HUES64 (cell line): ENCODE measurements around the gene RIN3.

Experiments
- H3K27ac ChIP-seq: 2 replicates; pipeline ENCODE4 v1.7.0; 2013; ENCODE audit warnings: low read depth, low read length, inconsistent platforms
- H3K27me3 ChIP-seq: 2 replicates; pipeline ENCODE4 v1.6.1; 2013; ENCODE audit warnings: mild to moderate bottlenecking, low read length; ENCODE audit not compliant: insufficient read depth
- H3K36me3 ChIP-seq: 2 replicates; pipeline ENCODE4 v1.6.1; 2013; ENCODE audit warnings: mild to moderate bottlenecking, low read length; ENCODE audit not compliant: insufficient read depth
- H3K4me1 ChIP-seq: 2 replicates; pipeline ENCODE4 v1.6.1; 2013; ENCODE audit warnings: mild to moderate bottlenecking, low read length, moderate library complexity; ENCODE audit not compliant: insufficient read depth
- H3K4me3 ChIP-seq: 2 replicates; pipeline ENCODE4 v1.5.1; 2013; ENCODE audit warnings: mild to moderate bottlenecking, low read length, moderate library complexity
- H3K9ac ChIP-seq: 2 replicates; pipeline ENCODE4 v1.6.1; 2013; ENCODE audit warnings: mild to moderate bottlenecking, low read depth, low read length
- H3K9me3 ChIP-seq: 2 replicates; pipeline ENCODE4 v1.6.1; 2013; ENCODE audit warnings: low read depth, low read length; ENCODE audit not compliant: insufficient read depth
- WGBS: fragments of 150-250, 120-280 bp; methylation state at CpG from one replicate; pipeline ENCODE4 v1.1.7; 2013; ENCODE audit warnings: missing lambda C conversion rate; 5-methylcytosine and 5-hydroxymethylcytosine counted together

RIN3 gene

GRCh38 chr14:92584816-92585215 is 71.2 kb downstream of the RIN3 start:
- H3K36me3 ChIP-seq, result no peaks in the 10 kb centered on the region
- H3K27me3 ChIP-seq, result no peaks in the 10 kb centered on the region
- no peak overlapping the region for H3K9ac ChIP-seq
- no peaks in the 10 kb centered on the region for H3K9me3 ChIP-seq
- H3K27ac ChIP-seq, result no peak overlapping the region
- no peaks in the 10 kb centered on the region for H3K4me1 ChIP-seq
- no peak overlapping the region for H3K4me3 ChIP-seq
- 97% methylated on average over 6 of the region's 6 CpGs for WGBS

GRCh38 chr14:92585981-92586937 is 72.7 kb downstream of the RIN3 start:
- Histone ChIP-seq H3K27ac (no peak overlapping the region), H3K4me3 (no peak overlapping the region), H3K36me3 (no peaks in the 10 kb centered on the region), H3K9me3 (no peaks in the 10 kb centered on the region), H3K4me1 (no peaks in the 10 kb centered on the region), H3K9ac (no peak overlapping the region), H3K27me3 (no peaks in the 10 kb centered on the region)
- WGBS, result 92% methylated on average over 9 of the region's 9 CpGs

DNA sequence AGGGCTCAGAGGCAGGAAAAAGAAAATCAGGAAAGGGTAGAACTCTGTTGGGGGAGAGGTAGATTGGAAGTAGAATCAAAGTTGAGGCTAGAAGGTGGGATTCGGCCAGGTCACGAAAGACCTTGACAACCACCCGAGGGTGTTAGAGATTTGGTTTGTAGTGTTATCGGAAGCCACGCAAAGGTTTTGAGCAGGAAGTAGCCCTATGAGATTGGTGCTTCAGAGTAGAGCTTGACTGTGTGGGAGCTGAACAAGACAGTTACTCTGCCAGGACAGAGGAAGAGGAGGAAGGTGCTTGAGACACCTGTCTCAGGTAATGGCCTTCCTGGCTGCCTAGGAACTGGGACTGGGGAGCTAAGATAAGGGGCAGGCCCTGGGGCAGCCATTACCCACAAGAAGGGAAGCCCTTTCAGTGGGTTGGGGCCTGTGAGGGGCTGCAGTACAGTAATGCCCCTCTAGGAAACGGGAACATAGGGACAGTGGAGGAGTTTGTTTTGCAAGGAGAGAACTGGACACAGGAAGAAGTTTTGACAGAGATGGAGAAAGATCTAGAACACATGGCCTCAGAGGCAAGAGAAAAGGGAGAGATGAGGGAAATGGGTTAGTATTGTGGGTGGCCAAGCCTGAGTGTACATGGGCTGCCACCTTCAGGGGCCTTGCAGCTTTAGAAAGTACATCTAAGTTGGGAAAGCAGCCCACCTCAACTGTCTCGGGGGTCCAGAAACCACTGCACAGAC is 73.5 kb downstream of the RIN3 start:
- WGBS, result 93% methylated on average over 7 of the region's 7 CpGs
- H3K27me3 ChIP-seq, result no peaks in the 10 kb centered on the region

GRCh38 chr14:92587700-92588085 is 74.1 kb downstream of the RIN3 start:
- Histone ChIP-seq H3K4me1 (no peaks in the 10 kb centered on the region), H3K9ac (no peak overlapping the region), H3K36me3 (no peaks in the 10 kb centered on the region), H3K4me3 (no peak overlapping the region), H3K9me3 (no peaks in the 10 kb centered on the region), H3K27ac (no peak overlapping the region), H3K27me3 (no peaks in the 10 kb centered on the region)
- 91% methylated on average over 2 of the region's 2 CpGs for WGBS

More for the DNA sequence above, 73.5 kb downstream of the RIN3 start:
- no peak overlapping the region for H3K9ac ChIP-seq
- H3K4me3 ChIP-seq, result no peak overlapping the region
- H3K4me1 ChIP-seq, result no peaks in the 10 kb centered on the region
- H3K27ac ChIP-seq, result no peak overlapping the region
- no peaks in the 10 kb centered on the region for H3K9me3 ChIP-seq
- no peaks in the 10 kb centered on the region for H3K36me3 ChIP-seq

GRCh38 chr14:92589213-92589852 is 75.8 kb downstream of the RIN3 start:
- WGBS, result 90% methylated on average over 5 of the region's 5 CpGs
- Histone ChIP-seq H3K9ac (no peak overlapping the region), H3K27me3 (no peaks in the 10 kb centered on the region)

DNA sequence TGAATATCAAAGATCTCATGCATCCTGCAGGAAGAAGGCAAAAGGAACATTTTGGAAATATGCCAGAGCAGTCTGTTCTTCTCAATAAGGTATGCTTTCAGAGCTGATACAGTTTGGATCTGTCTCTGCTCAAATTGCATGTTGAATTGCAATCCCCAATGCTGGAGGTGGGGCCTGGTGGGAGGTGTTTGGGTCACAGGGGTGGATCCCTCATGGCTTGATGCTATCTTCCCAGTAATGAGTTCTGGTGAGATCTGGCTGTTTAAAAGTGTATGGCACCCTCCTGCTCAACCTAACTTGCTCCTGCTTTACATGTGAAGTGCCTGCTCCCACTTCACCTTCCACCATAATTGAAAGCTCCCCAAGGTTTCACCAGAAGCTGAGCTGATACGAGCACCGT is 76.6 kb downstream of the RIN3 start:
- no peaks in the 10 kb centered on the region for H3K9me3 ChIP-seq
- no peaks in the 10 kb centered on the region for H3K27me3 ChIP-seq
- WGBS, result 89% methylated on average over 2 of the region's 2 CpGs
- no peaks in the 10 kb centered on the region for H3K36me3 ChIP-seq
- no peaks in the 10 kb centered on the region for H3K4me1 ChIP-seq
- no peak overlapping the region for H3K9ac ChIP-seq
- no peak overlapping the region for H3K27ac ChIP-seq
- H3K4me3 ChIP-seq, result no peak overlapping the region

More at GRCh38 chr14:92589213-92589852, 75.8 kb downstream of the RIN3 start:
- Histone ChIP-seq H3K4me3 (no peak overlapping the region), H3K36me3 (no peaks in the 10 kb centered on the region), H3K27ac (no peak overlapping the region), H3K9me3 (no peaks in the 10 kb centered on the region), H3K4me1 (no peaks in the 10 kb centered on the region)

GRCh38 chr14:92590941-92591340 is 77.4 kb downstream of the RIN3 start:
- H3K36me3 ChIP-seq, result no peaks in the 10 kb centered on the region
- no peak overlapping the region for H3K9ac ChIP-seq
- H3K27me3 ChIP-seq, result no peaks in the 10 kb centered on the region
- no peaks in the 10 kb centered on the region for H3K9me3 ChIP-seq
- H3K4me1 ChIP-seq, result no peaks in the 10 kb centered on the region
- H3K4me3 ChIP-seq, result no peak overlapping the region
- WGBS, result 62% methylated on average over 1 of the region's 2 CpGs
- H3K27ac ChIP-seq, result no peak overlapping the region

DNA sequence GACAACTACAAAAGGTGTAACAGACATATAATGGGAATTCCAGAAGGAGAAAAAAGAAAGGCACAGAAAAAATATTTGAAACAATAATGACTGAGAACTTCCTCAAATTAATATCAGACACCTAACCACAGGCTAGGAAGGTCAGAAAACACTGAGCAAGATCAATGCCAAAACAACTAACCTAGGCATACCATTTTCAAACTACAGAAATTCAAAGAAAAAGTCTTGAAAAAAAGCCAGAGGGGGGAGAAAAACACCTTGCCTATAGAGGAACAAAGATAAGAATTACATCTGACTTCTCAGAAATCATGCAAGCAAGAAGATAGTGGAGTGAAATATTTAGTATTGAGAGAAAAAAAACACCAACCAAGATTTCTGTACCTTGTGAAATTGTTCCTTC is 77.8 kb downstream of the RIN3 start:
- Histone ChIP-seq H3K27ac (no peak overlapping the region), H3K9ac (no peak overlapping the region), H3K4me3 (no peak overlapping the region), H3K9me3 (no peaks in the 10 kb centered on the region), H3K4me1 (no peaks in the 10 kb centered on the region), H3K36me3 (no peaks in the 10 kb centered on the region), H3K27me3 (no peaks in the 10 kb centered on the region)

DNA sequence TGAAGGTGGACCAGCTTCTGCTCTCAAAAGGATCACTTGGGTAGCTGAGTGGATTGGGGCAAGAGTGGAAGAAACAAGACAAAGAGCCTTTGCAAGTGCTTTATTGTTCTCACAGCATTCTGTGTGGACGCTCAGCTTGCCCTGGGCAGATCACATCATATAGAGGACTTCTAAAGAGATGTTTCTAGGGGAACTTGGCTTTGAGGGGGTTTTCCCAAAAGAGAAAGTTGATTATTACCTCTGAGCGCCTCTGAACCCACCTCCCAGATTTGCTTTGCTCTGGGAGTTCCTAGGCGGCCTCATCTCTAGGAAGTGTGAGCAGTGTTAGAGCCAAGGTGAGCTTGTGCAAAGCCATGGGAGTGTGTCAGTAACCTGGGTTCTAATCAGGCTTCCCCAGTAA is 81.7 kb downstream of the RIN3 start:
- H3K4me3 ChIP-seq, result no peak overlapping the region
- 96% methylated on average over 3 of the region's 3 CpGs for WGBS
- no peaks in the 10 kb centered on the region for H3K9me3 ChIP-seq
- no peaks in the 10 kb centered on the region for H3K4me1 ChIP-seq
- H3K27me3 ChIP-seq, result no peaks in the 10 kb centered on the region
- no peak overlapping the region for H3K9ac ChIP-seq
- no peak overlapping the region for H3K27ac ChIP-seq
- no peaks in the 10 kb centered on the region for H3K36me3 ChIP-seq

- Histone ChIP-seq H3K27ac (no peak overlapping the region), H3K27me3 (no peaks in the 10 kb centered on the region), H3K9me3 (no peaks in the 10 kb centered on the region), H3K9ac (no peak overlapping the region), H3K4me3 (no peak overlapping the region), H3K4me1 (no peaks in the 10 kb centered on the region), H3K36me3 (no peaks in the 10 kb centered on the region)
- 86% methylated on average over 9 of the region's 9 CpGs for WGBS
Observed at GRCh38 chr14:92596331-92596907, 82.8 kb downstream of the RIN3 start.
